Right atrium auricular region (tissue), 2 donors: ENCODE data around the gene HGS. TPM values are rescaled to one million over a fixed set of nuclear protein-coding genes. Genes with fewer than 3 reads are reported as not detected.
A peak's percentile ranks its signal among the peaks of the same experiment; 100 is the strongest.

Experiments used
- DNase-seq: peaks from one replicate; pipeline ENCODE4 v3.0.0-alpha.2; 2019; ENCODE audit warnings: low spot score
- H3K27ac ChIP-seq, 2 donors: fragments of 200-600 bp; sonication (generic); 1 replicate in 1 of 2; 2 replicates in 1 of 2; pipeline ENCODE4 v1.5.1; 2016 to 2019
- H3K27me3 ChIP-seq, 2 donors: fragments of 200-600 bp; sonication (generic); one replicate each; pipeline versions ENCODE4 v1.5.1 to v1.6.0; 2017 to 2019
- H3K36me3 ChIP-seq: fragments of 200-600 bp; sonication (generic); one replicate; pipeline ENCODE4 v1.5.1; 2016
- H3K4me1 ChIP-seq, 2 donors: fragments of 200-600 bp; sonication (generic); one replicate each; pipeline versions ENCODE4 v1.5.1 to v1.6.0; 2017 to 2019
- H3K4me3 ChIP-seq, 2 donors: fragments of 200-600 bp; sonication (generic); 1 replicate in 1 of 2; 2 replicates in 1 of 2; pipeline ENCODE4 v1.5.1; 2017 to 2019; ENCODE audit warnings: mild to moderate bottlenecking in 1 of 2, moderate library complexity in 1 of 2
- H3K9me3 ChIP-seq, 2 donors: fragments of 200-600 bp; sonication (generic); one replicate each; pipeline ENCODE4 v1.5.1; 2019
- total RNA-seq, 2 donors: library from RNA; depleted of rRNA; stranded (reverse); fragments of >200 nt; gene quantifications; one replicate each; pipeline ENCODE4 v1.1.0, GENCODE V29; 2016
- TF ChIP-seq, protein P1 (sequence below), 2 donors: fragments of 200-600 bp; sonication (generic); IDR thresholded peaks; one replicate each; pipeline ENCODE4 v1.5.1; 2019; ENCODE audit warnings: antibody characterized with exemption in 2 of 2

Gene HGS
- total RNA-seq, 2 donors from 2014 or later = 33.7 to 59.5 TPM

DNA sequence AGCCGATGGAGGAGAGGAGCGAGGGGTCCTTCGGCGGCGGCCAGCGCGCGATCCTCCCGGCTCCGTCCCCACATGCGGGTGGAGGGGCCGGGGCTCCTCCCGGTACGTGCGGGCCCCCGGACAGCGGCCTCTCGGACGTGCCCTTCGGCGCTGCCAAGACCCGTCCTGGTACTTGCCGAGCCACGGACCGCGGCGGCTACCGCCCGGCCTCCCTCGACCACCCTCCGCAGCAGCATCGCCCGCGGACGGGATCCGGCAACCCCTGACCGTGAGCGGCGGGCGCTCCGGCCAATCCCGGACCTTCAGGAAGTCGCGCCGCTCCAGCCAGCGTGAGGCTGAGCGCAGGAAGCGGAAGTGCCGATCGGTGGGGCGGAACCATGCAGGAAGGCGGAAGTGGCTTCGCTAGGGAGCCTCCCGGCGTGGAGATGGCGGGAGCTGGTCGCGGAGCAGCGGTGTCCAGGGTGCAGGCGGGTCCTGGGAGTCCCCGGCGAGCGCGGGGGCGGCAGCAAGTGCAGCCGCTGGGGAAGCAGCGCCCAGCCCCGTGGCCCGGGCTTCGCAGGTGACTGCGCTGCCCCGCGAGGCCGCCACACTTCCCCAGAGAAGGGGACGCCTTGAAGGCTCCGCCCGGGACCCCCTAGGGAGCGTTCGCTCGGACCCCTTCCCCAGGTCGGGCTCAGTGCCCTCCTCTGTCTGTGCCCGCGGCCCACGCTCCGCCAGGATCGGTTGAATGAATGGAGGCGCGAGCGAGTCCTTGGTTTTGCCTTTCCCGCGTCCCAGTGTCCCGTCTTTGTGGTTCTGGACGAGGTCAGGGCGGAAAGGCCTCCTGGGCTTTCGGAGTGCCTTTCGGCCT, 17.2 kb upstream of the HGS start, which contains the start of the genes CCDC137 and OXLD1:
Gene CCDC137 (plus strand): TSS at position 396 of the 850 bp plus-strand sequence. CDS start 30 bp downstream, at position 426.
Gene OXLD1 (minus strand): TSS at position 264 of the 850 bp plus-strand sequence. CDS start 28 bp downstream, at position 236.
- Histone ChIP-seq H3K4me1 (peaks cover 0 to 29% of the 10 kb centered on the region in 2 donors), H3K4me3 (peak within 1 kb of the TSS; percentile 89 to 99), H3K27ac (peak within 1 kb of the TSS; percentile 85), H3K36me3 (peaks cover 23% of the 10 kb centered on the region), H3K9me3 (no peaks in the 10 kb centered on the region), H3K27me3 (no peaks in the 10 kb centered on the region)
- TF ChIP-seq, protein P1, sequence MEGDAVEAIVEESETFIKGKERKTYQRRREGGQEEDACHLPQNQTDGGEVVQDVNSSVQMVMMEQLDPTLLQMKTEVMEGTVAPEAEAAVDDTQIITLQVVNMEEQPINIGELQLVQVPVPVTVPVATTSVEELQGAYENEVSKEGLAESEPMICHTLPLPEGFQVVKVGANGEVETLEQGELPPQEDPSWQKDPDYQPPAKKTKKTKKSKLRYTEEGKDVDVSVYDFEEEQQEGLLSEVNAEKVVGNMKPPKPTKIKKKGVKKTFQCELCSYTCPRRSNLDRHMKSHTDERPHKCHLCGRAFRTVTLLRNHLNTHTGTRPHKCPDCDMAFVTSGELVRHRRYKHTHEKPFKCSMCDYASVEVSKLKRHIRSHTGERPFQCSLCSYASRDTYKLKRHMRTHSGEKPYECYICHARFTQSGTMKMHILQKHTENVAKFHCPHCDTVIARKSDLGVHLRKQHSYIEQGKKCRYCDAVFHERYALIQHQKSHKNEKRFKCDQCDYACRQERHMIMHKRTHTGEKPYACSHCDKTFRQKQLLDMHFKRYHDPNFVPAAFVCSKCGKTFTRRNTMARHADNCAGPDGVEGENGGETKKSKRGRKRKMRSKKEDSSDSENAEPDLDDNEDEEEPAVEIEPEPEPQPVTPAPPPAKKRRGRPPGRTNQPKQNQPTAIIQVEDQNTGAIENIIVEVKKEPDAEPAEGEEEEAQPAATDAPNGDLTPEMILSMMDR (IDR thresholded peaks at IDR 0.05) = no peak
- peak; percentile 94 for DNase-seq

DNA sequence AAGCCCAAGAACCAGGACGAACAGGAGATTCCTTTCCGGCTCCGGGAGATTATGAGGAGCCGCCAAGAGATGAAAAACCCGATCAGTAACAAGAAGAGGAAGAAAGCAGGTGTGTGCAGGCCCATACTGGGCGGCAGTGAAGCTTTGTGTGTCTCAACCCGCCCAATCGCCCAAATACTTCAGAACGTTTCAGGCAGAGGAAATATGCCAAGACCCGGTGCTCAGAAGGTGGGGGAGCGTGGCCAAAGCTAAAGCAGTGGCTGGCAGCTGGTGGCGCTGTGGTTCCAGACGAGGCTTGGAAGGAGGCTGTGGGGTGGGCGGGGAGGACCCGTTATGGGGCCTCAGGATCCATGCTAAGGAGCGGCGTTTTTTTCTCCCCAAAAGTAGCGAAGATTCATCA, 16.1 kb upstream of the HGS start:
- no peak overlapping the region for H3K4me3 ChIP-seq

DNA sequence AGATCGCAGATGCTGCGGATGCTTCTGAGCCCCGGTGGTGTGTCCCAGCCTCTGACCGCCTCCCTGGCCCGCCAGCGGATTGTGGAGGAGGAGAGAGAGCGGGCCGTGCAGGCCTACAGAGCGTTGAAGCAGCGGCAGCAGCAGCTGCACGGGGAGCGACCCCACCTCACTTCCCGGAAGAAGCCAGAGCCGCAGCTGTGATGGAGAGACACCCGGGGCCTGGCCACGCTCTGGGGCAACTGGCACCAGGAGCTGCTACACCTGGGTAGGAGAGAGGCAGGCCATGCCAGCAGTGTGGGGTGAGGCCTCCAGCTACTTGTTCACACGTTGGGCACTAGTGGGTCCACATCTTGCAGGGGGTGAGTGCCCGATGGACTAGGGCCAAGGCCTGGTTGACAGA, 11.3 kb upstream of the HGS start:
- Histone ChIP-seq H3K4me1 (peaks cover 0 to 14% of the 10 kb centered on the region in 2 donors), H3K4me3 (no peak overlapping the region), H3K36me3 (peaks cover 44% of the 10 kb centered on the region), H3K27ac (no peak overlapping the region), H3K27me3 (no peaks in the 10 kb centered on the region), H3K9me3 (no peaks in the 10 kb centered on the region)
- TF ChIP-seq, protein P1 (IDR thresholded peaks at IDR 0.05) = no peak
- DNase-seq = no peak

More for the DNA sequence above, 16.1 kb upstream of the HGS start:
- no peak for DNase-seq
- TF ChIP-seq, protein P1 (IDR thresholded peaks at IDR 0.05) = no peak
- Histone ChIP-seq H3K27me3 (no peaks in the 10 kb centered on the region), H3K36me3 (peaks cover 34% of the 10 kb centered on the region), H3K4me1 (peaks cover 0 to 29% of the 10 kb centered on the region in 2 donors), H3K9me3 (no peaks in the 10 kb centered on the region), H3K27ac (no peak overlapping the region)

DNA sequence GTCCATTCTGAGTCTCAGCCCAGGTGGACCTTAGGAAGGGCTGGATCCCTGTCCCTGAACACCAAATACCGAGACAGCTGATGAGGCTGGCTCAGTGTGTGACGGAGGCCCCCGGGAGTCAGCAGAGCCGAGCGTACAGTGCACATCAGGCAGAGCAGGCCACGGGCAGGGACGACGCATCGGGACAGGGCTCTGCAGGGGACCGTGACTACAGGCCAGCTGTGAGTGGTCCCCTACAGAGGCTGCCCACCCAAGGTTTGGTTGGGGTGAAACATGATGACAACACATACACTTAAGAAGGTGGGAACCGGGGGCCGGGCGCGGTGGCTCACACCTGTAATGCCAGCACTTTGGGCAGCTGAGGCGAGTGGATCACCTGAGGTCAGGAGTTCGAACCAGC, 10.9 kb upstream of the HGS start:
- Histone ChIP-seq H3K4me1 (peaks cover 0 to 9% of the 10 kb centered on the region in 2 donors), H3K4me3 (no peak overlapping the region), H3K9me3 (no peaks in the 10 kb centered on the region), H3K36me3 (peaks cover 44% of the 10 kb centered on the region), H3K27me3 (no peaks in the 10 kb centered on the region), H3K27ac (no peak overlapping the region)
- TF ChIP-seq, protein P1 (IDR thresholded peaks at IDR 0.05) = no peak
- no peak for DNase-seq

DNA sequence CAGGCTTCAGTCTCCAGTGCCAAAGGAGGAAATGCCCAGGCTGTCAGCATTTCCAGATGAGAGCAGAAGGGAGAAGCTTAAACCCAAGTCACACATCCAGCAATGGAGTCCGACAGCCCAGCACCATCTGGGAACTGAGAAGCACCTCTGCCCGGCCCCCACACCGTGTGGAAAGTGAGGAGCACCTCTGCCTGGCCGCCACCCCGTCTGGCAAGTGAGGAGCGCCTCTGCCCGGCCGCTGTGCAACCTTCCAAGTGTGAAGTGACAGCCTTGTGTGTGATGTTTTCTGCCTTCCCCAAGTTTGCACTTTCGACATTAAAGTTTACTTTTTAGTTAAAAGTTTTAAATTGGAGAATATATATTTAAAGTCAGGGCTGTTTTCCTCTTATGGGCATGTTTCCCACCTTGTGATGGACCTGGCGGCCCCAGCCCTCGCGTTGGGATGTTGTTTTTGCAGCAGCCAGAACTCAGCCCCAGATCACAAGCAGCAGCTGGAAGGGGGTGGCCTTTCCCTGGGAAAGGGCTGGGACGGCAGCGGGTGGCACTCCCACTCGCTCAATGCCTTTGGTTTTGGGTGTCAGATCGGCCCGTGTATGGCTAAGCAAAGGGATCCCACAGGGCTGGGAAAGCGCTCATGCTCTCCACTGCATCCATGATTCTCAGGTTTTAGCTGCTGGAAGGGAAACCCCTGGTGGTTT, 10.1 kb upstream of the HGS start:
- H3K9me3 ChIP-seq = no peaks in the 10 kb centered on the region
- peaks cover 0 to 5% of the 10 kb centered on the region in 2 donors for H3K4me1 ChIP-seq
- no peaks in the 10 kb centered on the region for H3K27me3 ChIP-seq
- no peak overlapping the region for H3K27ac ChIP-seq
- peaks cover 44% of the 10 kb centered on the region for H3K36me3 ChIP-seq
- no peak for DNase-seq
- TF ChIP-seq, protein P1 (IDR thresholded peaks at IDR 0.05) = no peak
- no peak overlapping the region for H3K4me3 ChIP-seq
